Activated CD4-positive, alpha-beta T cell treated with anti-CD3 and anti-CD28 coated beads, Interleukin-2, amount 50 U/mL, for 16 hours (primary cell): ENCODE data around the gene SH2D5.
A peak's percentile ranks its signal among the peaks of the same experiment; 100 is the strongest.
"Not testable (repeated sequence)": the region's sequence is repeated elsewhere in the genome, so short reads cannot be mapped to it uniquely, and the experiment has no call there.

Source experiments
- DNase-seq: peaks from one replicate; pipeline ENCODE4 v3.0.0-alpha.2; 2020

Gene SH2D5

GRCh38 chr1:20689645-20690056 is 42.9 kb downstream of the SH2D5 start:
- DNase-seq = no peak

DNA sequence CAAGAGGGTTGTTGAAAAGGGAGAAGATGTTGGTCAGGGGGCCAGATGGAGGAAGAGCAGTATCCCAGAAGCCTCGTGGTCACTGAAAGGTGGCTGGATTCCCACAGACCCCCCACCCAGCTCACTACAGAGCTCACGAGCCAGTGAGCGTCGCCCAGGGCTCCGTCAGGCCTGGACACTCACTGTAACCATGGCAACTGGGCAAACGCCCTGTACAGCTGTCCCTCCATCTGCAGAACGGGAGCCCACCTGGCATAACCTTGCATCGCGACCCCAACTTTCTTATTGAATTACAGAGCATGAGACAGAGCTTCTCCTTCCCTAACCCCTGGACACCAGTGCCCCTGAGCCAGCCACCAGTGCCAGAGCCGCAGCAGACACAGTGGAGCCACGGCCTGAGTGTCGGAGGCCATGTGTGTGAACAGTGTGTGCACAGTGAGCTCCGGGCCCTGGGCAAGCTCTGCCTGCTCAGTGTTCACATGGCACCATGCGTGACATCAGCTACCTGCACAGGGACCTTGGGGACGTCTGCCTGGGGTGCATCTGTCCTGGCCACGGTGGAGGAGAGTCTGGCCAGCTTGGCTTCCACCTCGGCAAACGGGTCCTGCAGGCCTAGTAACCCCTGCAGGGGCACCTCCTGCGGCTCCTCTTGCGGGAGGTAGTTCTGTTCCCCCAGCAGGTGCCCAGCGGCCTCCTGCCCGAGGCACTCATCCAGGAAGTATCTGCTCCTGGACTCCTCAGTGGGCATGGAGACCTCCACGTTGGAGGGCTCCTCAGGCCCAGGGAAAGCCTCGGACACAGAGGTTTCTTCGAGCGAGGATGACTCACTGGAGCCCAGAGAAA is 45.4 kb downstream of the SH2D5 start:
- no peak for DNase-seq

- no peak for DNase-seq
These were observed 46.8 kb downstream of the SH2D5 start for GRCh38 chr1:20685741-20686140.

- no peak for DNase-seq
These were observed 47.3 kb downstream of the SH2D5 start for GRCh38 chr1:20685099-20685662.

- no peak for DNase-seq
These were observed 47.9 kb downstream of the SH2D5 start for GRCh38 chr1:20684651-20685050.

DNA sequence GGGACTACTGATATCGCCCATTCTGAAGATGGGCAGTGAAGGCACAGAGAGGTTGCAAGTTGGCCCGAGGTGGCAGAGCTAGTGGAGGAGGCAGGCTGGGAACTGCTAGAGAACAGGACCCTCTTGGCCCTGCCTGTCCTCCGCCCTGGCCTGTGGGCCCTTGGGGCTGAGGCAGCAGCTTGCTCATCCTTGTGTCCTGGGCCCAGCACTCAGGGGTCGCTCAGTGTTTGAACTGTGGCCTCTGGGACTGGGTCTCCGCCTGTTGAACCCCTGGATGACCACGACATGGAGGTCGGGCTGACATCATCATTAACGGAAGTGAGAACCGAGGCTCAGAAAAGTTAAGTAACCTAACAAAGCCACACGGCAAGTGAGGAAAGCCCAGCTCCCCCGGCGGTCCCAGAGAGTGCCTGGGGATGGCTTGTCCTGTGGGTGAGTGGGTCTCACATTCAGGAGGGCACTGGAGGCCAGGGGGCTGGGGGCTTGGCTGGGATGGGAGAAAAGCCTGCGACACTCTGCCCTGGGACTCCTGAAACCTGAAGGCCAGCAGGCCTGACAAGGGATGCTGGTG is 48.4 kb downstream of the SH2D5 start:
- DNase-seq = no peak

GRCh38 chr1:20683614-20684013 is 48.9 kb downstream of the SH2D5 start:
- DNase-seq = no peak

- no peak for DNase-seq
These were observed 49.8 kb downstream of the SH2D5 start for GRCh38 chr1:20682571-20683236.

DNA sequence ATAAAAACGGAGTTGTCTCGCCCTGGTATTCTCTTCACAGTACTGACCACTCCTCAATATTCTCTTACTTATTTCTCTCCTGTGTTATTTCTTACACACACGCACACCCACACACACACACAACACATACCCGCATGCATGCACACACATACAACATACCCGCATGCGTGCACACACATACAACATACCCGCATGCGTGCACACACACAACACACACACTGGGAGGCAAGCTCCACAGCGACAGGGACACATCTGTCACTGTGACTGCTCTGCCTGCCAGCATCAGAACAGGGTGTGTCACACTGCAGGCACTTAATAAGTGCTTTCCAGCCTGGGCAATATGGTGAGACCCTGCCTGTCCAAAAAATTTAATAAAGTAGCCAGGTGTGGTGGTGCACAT is 50.5 kb downstream of the SH2D5 start:
- DNase-seq = no peak

GRCh38 chr1:20680269-20680668 is 52.2 kb downstream of the SH2D5 start:
- DNase-seq = no peak

GRCh38 chr1:20678599-20678998 is 53.9 kb downstream of the SH2D5 start:
- peak; percentile 35 for DNase-seq

GRCh38 chr1:20673626-20674025 is 58.9 kb downstream of the SH2D5 start:
- DNase-seq = not testable (repeated sequence)

DNA sequence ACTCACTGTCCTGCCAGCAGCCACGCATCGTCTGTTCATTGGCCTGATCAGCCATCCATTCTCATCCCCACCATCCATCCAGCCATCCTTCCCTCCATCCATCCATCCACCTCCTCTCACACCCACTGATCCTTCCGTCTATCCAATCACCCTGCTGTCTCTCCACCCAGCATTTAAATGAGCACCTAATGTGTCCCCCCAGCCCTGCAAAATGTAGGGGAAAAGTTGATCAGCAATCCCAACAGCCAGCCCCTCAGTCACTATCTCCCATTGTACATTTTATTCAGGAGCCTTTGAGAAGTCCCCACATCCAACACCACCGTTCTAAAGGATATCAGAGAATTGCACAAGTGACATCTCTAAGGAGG is 60.3 kb downstream of the SH2D5 start:
- no peak for DNase-seq

DNA sequence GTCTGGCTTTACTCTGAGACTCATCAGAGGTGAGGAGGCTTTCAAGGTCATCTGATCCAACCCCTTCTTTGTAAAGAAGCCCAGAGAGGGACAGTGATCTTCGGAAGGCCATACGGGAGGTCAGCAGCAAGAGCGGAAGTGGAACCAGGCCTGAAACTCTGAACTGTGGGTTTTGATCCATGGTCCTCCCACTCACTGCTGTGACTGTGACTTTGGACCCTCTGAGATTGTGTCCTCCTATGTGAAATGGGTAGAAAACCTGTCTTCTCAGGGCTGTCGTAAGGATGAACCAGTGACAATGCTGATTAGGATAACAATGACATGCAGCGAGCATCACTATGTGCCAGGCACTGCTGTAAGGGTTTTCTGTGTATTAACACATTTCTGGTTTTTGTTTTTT is 61.6 kb downstream of the SH2D5 start:
- no peak for DNase-seq
